Stimulated activated effector memory CD8-positive, alpha-beta T cell treated with anti-CD3 and anti-CD28 coated beads, Interleukin-12 subunit alpha, Interleukin-12 subunit beta, amount 100 ng/mL, for 72 hours (primary cell): ENCODE measurements around the gene RUNDC3A.
A peak's percentile ranks its signal among the peaks of the same experiment; 100 is the strongest.

ENCODE experiments used
- ATAC-seq: fragments of 150-1000 bp; cut with Tn5 transposase; 2 replicates; pipeline ENCODE4 v1.10.0; 2021
- DNase-seq, 2 donors: peaks; one replicate each; pipeline ENCODE4 v3.0.0; 2021 to 2022; ENCODE audit warnings: low spot score in 2 of 2
- H3K27ac Mint-ChIP-seq: one replicate; pipeline ENCODE4 v1.8.0; 2022; ENCODE audit warnings: mild to moderate bottlenecking, mixed read lengths
- H3K36me3 Mint-ChIP-seq: one replicate; pipeline ENCODE4 v1.8.0; 2022; ENCODE audit warnings: mild to moderate bottlenecking, mixed read lengths
- H3K4me1 Mint-ChIP-seq: one replicate; pipeline ENCODE4 v1.8.0; 2022; ENCODE audit warnings: mixed read lengths
- H3K4me3 Mint-ChIP-seq: one replicate; pipeline ENCODE4 v1.8.0; 2022; ENCODE audit warnings: mild to moderate bottlenecking, mixed read lengths
- H3K9me3 Mint-ChIP-seq: one replicate; pipeline ENCODE4 v1.8.0; 2022; ENCODE audit warnings: mixed read lengths

The RUNDC3A gene

DNA sequence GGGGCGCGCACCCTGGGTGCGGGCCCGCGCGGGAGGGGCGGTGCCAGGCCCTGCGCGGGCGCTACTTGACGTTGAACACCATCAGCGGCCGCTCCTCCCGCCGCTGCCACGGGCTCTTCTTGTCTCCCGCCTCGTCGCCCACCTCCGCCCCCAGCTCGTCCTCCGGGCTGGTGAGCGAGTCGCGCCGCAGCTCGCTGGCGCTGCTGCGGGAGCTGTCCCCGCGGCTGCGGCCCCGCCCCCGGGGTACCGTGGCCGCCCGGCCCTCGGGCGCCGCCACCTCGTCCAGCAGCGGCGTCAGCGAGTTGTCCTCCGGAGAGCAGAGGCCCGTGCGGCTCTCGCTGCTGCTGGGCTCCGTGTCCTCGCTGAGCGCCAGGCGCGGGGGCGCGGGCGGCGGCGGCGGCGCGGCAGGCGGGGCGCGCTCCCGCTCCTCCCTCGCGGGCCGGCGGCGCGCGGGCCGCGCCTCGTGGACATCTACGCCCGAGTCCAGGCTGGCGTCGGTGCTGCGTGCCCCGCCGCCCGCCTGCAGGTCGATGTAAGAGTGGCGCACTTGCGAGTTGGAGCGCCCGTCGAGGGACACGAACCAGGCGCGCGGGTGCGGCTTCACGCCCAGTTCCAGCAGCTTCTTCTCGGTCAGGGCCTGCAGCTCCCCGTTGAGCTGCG is 45.4 kb downstream of the RUNDC3A start:
- DNase-seq (no peak), ATAC-seq (peak; percentile 24)
- no peaks in the 10 kb centered on the region for H3K9me3 Mint-ChIP-seq
- peaks cover 6% of the 10 kb centered on the region for H3K4me1 Mint-ChIP-seq
- H3K36me3 Mint-ChIP-seq = no peaks in the 10 kb centered on the region
- no peak overlapping the region for H3K27ac Mint-ChIP-seq
- peak overlapping the region; percentile 54 for H3K4me3 Mint-ChIP-seq

DNA sequence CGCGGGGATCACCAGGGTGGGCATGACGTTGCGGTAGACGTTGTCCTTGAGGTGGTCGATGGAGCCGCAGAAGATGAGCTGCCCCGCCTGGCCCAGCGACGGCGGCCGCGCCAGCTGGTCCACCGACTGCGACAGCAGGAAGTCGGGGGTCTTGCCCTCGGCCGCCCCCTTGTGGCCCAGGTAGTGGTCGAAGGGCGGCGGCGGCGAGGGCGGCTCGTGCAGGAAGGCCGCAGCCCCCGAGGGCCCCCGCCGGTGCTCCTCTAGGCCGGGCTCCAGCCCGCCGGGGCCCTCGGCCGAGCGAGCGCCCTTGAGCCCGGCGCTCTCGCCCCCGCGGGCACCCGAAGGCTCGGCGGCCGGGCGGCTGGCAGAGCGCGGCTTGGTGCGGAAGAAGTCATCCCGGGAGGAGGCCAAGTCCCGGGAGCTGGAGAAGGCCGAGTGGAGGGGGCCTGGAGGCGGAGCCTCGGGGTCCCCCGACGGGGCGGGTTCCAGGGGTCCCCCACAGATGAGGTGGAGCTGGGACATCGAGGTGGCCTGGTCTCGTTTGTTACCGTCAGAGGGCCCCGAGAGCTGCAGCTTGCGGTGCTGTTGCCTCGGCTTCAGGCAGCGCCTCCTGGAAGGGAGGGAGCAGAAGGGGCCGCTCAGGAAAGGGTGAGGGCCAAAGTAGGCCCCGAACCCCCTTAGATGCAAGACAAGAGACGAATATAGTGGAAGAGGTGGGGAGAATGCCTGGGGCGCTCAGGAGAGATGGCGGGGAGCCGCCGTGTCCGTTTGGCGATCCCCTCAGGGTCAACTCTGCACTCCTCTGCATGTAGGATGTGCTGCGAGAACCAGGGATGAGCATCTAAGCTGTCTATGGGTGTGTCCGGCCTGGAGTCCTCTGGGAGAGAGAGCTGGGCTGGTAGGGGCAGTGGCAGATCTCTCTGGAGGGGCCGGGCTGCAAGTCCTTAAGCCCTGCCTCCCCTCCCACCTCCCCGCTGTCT is 46.5 kb downstream of the RUNDC3A start:
- Mint-ChIP-seq H3K4me1 (peaks cover 5% of the 10 kb centered on the region), H3K27ac (no peak overlapping the region), H3K36me3 (no peaks in the 10 kb centered on the region), H3K9me3 (no peaks in the 10 kb centered on the region), H3K4me3 (peak overlapping the region; percentile 35)
- peak; percentile 60 for ATAC-seq
- peak; percentile 64 to 77 for DNase-seq

DNA sequence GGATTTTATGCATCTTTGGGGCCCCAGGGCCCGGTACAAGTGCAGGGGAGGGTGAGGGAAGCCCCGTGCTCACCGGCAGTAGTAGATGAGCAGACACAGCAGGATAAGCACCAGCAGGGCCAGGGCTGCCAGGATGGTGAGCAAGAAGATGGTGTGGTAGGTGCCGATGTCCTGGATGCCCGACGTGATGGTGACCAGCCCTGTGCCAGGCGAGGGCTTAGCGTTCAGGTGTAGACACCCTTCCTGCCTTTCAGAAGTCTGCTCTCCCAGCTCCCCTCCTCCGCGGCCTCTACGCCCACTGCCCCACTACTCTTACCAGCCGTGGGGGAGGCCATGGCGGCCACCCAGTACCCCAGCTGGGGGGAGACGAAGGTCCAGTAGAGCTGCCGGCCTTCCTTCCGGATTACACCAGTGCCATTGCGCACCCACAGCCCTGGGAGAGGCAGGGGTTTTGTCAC is 47.3 kb downstream of the RUNDC3A start:
- no peak overlapping the region for H3K27ac Mint-ChIP-seq
- DNase-seq = no peak
- H3K4me1 Mint-ChIP-seq = peaks cover 5% of the 10 kb centered on the region
- ATAC-seq = no peak
- H3K4me3 Mint-ChIP-seq = no peak overlapping the region
- no peaks in the 10 kb centered on the region for H3K9me3 Mint-ChIP-seq
- no peaks in the 10 kb centered on the region for H3K36me3 Mint-ChIP-seq

DNA sequence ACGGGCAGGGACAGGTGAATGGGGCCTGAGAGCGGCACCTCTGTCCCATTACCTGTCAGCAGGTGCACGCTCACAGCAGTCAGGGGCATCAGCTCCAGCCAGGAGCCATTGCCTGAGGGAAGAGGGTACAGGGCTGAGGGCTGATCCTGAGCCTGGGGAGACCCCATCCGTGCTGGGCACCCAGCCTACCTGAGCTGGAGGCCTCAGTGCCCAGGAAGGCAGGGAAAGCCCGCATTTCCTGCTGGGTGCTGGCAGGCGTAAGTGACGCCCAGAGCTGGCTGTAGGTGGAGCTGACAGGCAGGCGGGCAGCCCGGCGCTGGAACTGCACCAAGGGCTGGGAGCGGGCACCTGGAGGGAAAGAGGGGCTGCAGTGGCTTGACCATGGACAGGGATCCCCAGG is 47.8 kb downstream of the RUNDC3A start:
- ATAC-seq = no peak
- Mint-ChIP-seq H3K27ac (no peak overlapping the region), H3K4me3 (no peak overlapping the region), H3K9me3 (no peaks in the 10 kb centered on the region), H3K4me1 (peaks cover 5% of the 10 kb centered on the region), H3K36me3 (no peaks in the 10 kb centered on the region)
- DNase-seq = no peak

DNA sequence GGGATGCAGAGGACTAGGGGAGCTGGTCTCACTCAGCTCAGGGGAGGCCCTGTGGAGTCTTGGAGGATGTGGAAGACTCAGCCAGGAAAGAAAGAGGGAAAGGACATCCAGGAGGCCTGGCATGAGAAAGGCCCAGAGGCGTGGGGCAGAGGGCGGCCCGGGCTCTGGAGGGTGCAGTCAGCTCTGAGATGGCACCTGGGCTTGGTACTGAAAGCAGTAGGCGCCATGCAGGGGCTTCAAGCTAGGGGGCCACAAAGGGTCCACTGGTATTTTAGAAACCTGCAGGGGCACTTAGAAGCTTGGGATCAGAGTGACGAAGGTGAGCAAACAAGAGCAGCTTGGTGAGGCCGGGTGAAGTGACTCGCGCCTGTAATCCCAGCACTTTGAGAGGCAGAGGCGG is 49.7 kb downstream of the RUNDC3A start:
- no peak for DNase-seq
- H3K27ac Mint-ChIP-seq = no peak overlapping the region
- no peaks in the 10 kb centered on the region for H3K36me3 Mint-ChIP-seq
- no peak overlapping the region for H3K4me3 Mint-ChIP-seq
- H3K4me1 Mint-ChIP-seq = peaks cover under 1% of the 10 kb centered on the region
- H3K9me3 Mint-ChIP-seq = no peaks in the 10 kb centered on the region
- ATAC-seq = no peak

DNA sequence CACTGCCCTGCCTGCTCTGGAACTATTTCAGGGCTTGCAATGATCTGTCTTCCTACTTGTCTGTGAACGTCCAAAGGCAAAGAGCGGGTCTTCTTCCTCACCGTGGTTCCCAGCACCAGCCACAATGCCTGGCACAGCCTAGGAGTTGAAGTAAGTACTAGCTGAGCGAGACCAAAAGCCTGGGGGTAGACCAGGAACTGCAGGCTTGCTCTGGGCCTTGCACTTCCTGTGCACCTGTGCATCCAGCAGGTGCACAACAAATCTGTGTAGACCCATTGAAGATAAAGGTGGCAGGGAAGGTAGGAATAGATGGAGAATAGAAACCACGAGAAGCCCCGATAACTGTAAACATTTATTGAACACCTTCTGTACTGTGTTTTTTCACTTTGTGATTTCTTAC is 50.6 kb downstream of the RUNDC3A start:
- no peak overlapping the region for H3K4me3 Mint-ChIP-seq
- ATAC-seq (no peak), DNase-seq (no peak)
- no peaks in the 10 kb centered on the region for H3K36me3 Mint-ChIP-seq
- no peaks in the 10 kb centered on the region for H3K4me1 Mint-ChIP-seq
- no peaks in the 10 kb centered on the region for H3K9me3 Mint-ChIP-seq
- no peak overlapping the region for H3K27ac Mint-ChIP-seq

DNA sequence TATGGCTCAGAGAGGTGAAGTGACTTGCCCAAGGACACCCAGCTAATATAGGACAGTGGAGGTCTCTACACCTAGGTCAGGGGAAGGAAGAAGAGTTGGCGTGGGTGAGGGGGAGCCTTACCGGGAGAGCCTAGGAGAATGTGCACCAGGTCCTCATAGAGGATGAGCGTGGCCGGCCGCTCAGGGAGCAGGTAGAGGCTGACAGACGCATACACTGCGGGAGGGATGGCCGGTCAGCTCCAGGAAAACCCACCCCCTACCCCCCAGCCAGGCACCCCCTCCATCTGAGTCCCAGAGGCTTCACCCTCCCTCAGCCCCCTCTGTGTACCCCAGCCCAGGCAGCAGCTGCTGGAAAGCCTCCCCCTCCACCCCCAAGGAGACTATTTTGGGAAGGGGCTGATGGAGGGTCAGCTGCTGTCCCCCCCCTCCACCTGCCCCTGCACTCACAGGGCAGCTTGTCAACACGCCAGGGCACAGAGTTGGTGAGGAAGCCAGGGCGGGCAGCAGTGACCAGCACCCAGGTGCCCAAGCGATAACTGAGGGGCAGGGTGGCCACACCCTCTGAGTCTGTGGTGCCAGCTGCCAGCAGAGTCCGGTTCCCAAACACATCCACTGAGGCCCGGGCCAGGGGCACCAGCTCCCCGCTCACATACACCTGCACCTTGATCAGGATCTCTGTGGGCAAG is 51.2 kb downstream of the RUNDC3A start:
- no peaks in the 10 kb centered on the region for H3K4me1 Mint-ChIP-seq
- no peaks in the 10 kb centered on the region for H3K36me3 Mint-ChIP-seq
- DNase-seq (no peak), ATAC-seq (no peak)
- no peak overlapping the region for H3K4me3 Mint-ChIP-seq
- H3K9me3 Mint-ChIP-seq = no peaks in the 10 kb centered on the region
- no peak overlapping the region for H3K27ac Mint-ChIP-seq

DNA sequence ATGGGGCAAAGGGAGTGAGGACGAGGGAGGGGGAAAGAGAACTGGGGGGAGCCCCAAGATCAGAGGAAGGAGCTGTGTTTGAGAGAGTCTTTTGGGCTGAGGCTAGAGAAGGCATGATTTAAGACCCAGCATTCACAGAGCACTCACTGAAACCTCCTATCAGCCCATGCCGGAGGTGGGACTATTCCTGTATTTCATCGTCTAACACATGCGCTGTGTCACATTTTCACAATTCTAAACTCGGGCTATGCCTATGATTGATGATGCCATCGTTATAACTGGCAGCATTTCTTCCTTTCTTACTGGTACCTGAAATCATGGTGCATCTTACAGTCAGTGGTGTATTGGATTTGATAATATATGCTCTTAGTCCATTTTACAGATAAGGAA is 51.7 kb downstream of the RUNDC3A start:
- DNase-seq (no peak), ATAC-seq (no peak)
- H3K4me1 Mint-ChIP-seq = no peaks in the 10 kb centered on the region
- H3K27ac Mint-ChIP-seq = no peak overlapping the region
- no peaks in the 10 kb centered on the region for H3K36me3 Mint-ChIP-seq
- H3K9me3 Mint-ChIP-seq = no peaks in the 10 kb centered on the region
- H3K4me3 Mint-ChIP-seq = no peak overlapping the region

DNA sequence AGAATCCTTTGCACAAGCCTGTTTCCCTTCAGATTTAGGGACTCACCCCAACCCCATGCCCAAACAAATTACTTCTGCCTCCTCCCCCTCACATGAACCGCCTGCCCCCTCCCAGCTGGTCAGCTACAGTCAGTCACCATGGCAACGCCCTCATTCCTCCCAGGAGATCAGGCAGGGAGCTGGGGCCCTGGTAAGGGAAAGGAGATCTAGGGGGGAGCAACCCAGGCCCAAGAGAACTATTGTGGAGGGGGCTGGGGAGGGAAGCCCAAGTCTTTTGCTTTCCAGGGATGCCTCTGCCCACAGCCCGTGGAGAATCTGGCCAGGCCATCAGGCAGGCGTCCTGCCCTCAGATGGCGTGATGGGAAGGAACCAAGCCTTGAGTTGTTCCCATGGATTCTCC is 52.4 kb downstream of the RUNDC3A start:
- no peaks in the 10 kb centered on the region for H3K36me3 Mint-ChIP-seq
- H3K9me3 Mint-ChIP-seq = no peaks in the 10 kb centered on the region
- H3K4me3 Mint-ChIP-seq = no peak overlapping the region
- H3K27ac Mint-ChIP-seq = no peak overlapping the region
- no peaks in the 10 kb centered on the region for H3K4me1 Mint-ChIP-seq
- no peak for ATAC-seq
- DNase-seq = no peak

DNA sequence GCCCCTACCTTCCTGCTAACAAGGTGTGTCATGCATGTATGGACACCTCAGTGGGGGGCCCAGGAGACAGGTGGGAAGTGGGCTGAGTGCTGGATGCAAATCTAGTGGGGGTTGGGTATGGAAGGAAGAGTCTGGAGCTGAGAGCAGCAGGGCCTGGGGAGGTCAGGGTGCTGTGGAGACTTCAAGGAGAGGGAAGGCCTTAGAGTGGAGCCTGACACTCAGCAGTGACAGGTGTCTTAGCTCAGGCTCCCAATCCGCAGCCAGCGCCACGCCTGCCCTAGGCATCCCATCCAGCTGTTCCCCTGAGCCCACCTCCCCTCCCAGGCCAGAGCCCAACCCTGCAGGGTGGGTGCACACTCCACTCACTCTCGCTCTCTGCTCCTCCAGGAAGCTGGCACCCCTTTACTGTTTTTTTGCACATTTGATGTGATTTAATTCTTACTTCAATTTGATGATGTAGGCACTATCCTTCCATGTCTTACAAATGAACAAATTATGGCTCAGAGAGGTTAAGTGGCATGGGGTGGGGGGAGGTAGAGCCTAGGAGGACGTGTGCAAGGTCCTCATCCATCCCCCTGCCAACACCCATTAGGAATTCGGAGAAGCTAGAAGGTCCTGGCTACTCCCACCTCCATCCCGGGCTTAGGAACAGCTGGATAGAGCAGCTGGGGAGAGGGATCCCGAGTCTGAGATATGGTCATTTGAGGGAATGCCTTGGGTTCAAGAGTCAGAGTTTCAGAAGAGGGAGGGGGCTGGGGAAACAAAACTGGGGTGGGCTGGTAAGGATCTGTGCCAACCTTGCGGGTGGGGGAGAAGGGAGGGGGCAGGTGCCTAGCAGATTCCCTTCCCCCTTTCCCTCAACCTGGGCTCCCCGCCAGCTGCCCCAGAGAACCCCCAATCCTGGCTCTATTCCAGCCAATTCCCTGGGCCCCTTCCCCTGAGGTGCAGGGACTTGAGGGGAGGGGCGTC is 53.2 kb downstream of the RUNDC3A start:
- no peak overlapping the region for H3K27ac Mint-ChIP-seq
- no peaks in the 10 kb centered on the region for H3K36me3 Mint-ChIP-seq
- no peak overlapping the region for H3K4me3 Mint-ChIP-seq

DNA sequence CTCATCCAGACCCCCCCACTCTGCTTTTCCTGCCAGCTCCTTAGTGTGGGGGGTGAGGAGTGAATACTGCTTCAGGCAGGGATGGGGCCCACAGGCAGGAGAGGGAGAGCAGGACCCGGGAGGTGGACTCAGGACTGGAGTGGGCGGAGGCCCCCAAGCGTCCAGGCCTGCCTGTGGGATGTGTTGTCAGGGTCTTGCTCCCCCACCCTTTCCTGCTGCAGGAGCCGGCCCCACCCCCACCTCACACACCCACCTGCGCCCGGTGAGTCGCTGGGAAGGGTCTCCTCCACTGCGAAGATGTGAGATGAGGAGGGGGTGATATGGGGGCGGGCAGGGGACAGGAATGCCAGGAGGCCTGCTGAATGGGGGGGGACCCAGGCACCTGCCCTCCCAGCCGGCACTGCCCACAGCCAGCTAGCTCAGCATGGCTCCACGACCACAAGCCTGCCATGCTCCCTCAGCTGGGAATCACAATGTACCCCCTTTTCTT is 54.1 kb downstream of the RUNDC3A start:
- DNase-seq (no peak), ATAC-seq (no peak)
- Mint-ChIP-seq H3K9me3 (no peaks in the 10 kb centered on the region), H3K36me3 (no peaks in the 10 kb centered on the region), H3K27ac (no peak overlapping the region), H3K4me1 (no peaks in the 10 kb centered on the region), H3K4me3 (peak overlapping the region; percentile 61)

More for the DNA sequence above, 53.2 kb downstream of the RUNDC3A start:
- no peaks in the 10 kb centered on the region for H3K4me1 Mint-ChIP-seq
- DNase-seq = no peak
- no peaks in the 10 kb centered on the region for H3K9me3 Mint-ChIP-seq
- no peak for ATAC-seq

DNA sequence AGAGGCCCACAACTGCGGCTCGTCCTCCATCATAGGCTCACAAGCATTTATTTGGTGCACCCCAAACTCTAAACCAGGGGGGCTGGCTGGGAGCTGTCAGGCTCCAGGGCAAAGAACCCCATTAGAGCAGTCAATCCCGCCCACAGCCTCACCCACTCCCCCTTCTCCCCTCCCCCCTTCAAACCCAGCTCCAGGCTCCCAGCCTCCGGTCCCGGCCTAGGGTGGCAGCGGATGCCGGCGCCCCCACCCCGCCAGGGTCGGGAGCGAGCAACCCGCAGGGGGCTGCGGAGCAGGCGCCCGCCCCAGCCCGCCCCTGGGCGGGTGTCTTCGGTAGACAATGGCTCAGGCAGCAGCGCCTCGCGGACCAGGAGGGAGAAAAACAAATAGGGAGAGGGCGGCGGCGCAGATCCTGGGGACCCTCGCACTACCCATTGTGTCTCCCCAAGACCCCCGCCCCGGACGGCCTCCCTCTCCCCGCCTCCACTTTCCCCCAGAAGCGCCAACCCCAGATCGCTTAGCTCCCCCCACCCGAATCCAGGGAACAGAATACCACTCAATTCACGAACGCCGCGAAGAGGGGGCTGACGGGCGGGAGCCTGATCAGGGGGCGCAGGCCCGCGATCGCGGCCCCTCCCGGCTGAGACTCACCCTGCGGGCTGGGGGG is 54.7 kb downstream of the RUNDC3A start:
- peak overlapping the region; percentile 61 for H3K4me3 Mint-ChIP-seq
- H3K27ac Mint-ChIP-seq = no peak overlapping the region
- ATAC-seq = peak; percentile 44

DNA sequence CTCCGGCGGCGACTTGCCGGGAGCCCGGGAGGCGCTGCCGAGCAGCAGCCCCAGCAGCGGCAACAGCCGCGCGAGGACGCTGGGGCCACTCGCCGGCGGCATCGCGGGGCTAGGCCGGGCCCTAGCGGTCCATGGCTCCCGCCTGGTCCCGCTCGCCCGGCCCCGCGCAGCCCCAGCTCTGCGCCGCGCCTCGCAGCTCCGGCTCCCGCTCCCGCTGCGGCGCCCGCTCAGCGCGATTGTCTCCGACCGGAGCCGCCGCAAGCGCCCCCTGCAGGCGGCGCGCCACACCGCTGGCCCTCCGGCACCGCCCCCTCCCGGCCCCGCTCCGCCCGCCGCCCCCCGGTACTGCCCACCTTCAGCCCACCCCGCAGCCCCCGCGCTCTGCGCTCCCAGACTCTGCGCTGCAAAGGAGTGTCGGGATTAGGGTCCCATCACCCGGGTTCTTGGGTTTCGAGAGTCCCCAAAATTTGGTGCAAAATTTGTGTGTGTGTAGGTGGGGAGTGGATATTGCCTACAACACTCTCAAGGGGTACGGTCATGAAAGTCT is 55.3 kb downstream of the RUNDC3A start, which contains the start of gene FAM171A2:
FAM171A2 (minus strand) TSS at position 241 of the 547 bp plus-strand sequence; CDS start at position 102, 139 bp downstream.
- H3K9me3 Mint-ChIP-seq = no peaks in the 10 kb centered on the region
- H3K36me3 Mint-ChIP-seq = no peaks in the 10 kb centered on the region
- peak within 1 kb of the TSS; percentile 61 for H3K4me3 Mint-ChIP-seq
- no peak within 1 kb of the TSS for H3K27ac Mint-ChIP-seq
- DNase-seq = peak; percentile 76 to 77
- ATAC-seq = peak; percentile 89
- no peaks in the 10 kb centered on the region for H3K4me1 Mint-ChIP-seq

More for the DNA sequence above, 54.7 kb downstream of the RUNDC3A start:
- no peaks in the 10 kb centered on the region for H3K9me3 Mint-ChIP-seq
- H3K36me3 Mint-ChIP-seq = no peaks in the 10 kb centered on the region
- no peak for DNase-seq
- H3K4me1 Mint-ChIP-seq = no peaks in the 10 kb centered on the region
